GM21367 (cell line): ENCODE results near the gene NDUFA8.

ENCODE experiments used
- ATAC-seq: cut with Tn5 transposase; IDR thresholded peaks from one replicate; pipeline ENCODE4 v1.9.1; 2021; ENCODE audit not compliant: unreplicated experiment

The NDUFA8 gene

DNA sequence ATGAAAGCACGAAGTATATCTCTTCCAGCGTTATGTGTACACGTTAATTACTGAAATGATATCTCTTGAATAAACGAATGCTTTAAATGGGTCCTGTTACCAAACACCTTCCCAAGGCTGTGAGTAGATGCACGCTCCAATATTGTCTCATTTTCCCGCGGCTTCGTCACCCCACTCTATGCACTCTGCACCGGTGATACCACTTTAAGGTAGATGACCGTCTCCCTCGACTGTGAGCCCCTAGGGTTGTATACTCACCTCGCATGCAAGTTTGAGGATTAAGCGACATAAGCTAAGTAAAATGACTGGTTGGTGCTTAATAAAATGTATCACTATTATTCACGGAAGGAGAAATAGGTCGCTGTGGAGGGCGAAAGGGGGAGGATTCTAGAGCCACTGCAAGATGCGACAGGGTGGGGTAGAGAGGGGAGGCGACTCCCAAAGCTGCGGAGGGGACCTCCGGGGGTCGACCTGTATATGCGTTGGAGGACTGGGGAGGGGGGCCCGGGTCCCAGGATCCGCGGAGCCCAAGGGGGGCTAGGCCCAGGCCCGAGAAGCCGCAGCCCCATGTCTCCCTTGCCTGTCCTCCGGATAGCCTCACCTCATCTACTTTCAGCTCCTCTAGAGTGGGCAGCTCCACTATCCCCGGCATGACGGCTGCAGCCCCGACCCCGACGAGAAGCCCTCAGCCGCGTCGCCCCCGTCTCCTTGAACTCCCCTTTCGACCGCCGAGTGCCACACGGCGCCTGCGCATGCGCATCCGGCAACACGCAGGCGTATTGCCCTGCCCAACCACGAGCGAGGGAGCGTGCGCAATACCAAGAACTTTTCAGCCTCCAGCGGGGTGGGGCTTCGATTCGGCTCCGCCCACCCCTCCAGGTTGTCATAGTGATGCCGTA, at the start of gene NDUFA8, which contains the start of gene MORN5:
Gene NDUFA8, minus strand, starts transcription at position 754 of the 899 bp plus-strand sequence. Its CDS starts 102 bp downstream, at position 652.
Gene MORN5, plus strand, starts transcription at position 883 of the 899 bp plus-strand sequence. CDS start 65 bp downstream, outside the sequence.
- ATAC-seq, result peak; percentile 89

DNA sequence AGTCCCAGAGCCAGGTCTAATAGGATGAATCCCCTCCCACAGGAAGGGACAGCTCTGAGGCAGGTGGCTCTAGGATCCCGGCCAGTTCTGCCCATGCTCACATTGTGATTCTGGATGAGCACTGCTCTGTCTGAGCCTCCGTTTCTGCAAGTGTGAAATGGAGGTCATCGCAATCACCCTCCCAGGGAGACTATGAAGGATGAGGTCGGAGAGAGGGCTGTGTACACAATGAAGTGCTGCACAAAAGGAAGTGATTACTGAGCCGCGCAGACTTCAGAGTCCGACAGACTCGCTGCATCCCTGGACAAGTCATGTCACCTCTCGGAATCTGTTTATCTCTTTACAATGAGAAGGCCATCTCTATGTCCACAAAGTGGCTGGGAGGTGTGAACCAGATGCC, 47.5 kb upstream of the NDUFA8 start:
- no peak for ATAC-seq

DNA sequence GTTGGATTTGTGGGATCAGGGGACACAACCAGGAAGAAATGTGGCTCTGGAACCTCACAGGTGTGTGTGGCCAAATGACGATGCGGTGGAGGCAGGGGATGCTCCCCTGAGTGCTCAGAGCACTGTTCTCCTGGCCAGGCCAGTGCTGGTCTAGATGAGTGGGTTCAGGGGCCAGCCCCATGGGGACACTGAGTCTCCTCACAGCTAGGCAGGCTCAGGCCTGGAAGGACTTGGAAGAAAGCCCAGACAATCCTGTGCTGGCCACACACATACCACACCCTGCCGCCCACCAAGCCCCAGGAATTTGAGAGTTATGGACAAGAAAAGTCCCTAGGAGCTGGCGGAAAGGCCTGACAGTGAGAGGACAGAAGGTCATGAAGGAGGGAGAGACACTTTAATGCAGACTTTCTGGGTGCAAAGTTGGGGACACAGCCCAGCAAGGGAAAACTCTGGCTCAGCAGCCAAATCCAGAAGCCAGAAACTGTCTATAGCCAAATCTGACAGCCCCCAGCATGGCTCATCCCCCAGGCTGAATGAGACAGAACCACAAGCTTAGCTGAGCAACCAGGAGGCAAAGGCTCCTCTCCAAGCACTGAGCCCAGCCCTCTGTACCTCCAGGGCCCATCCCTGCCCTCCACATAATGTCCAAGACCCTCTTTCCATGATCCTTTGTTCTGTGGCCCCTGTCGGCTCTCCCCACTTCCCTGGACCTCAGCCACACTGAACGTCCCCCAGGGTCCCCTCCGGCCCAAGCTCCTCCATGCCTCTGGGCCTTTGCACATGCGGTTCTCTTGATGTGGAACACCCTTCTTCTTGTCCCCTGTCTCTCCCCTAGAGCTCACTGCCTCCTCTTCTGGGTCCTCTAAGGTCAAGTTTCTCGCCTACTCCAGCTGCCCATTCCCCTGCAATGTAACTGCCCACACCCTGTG, 46.8 kb upstream of the NDUFA8 start:
- ATAC-seq, result no peak

DNA sequence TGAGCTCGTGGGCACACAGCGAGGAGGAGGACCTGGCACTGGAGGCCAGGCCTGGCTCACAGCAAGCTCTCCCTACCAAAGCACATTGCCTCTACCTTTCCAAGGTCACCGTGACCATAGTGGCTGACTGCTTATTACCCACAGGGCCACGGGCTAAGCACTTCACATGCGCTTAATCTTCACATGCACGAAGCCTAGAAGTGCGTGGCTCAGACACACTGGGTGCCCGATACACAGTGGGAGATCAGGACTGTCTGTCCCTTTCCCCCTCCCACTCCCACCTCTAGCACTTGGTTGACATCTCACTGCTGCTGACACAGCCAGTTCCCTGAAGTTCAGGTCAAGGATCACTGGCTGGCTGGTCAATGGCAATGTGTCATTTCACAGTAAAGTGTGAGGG, 45.6 kb upstream of the NDUFA8 start:
- ATAC-seq, result no peak

DNA sequence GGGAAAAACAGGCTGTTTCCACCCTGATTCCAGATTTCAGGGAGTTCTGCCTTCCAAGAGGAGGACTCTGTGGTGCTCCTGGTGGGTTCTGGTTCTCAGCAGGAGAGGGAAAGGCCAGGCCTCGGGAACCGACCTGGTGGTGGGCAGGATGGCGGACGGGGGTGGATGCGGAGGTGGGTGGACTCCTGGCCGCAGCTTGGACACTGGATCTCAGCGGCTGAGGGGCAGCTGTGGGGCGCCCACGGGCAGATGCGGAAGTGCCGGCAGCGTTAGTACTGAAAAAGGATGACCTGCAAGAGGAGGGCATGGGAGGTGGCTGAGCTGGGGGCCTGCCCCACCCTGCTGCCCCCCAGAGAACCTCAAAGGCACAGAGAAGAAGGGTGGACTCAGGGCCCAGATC, 44.9 kb upstream of the NDUFA8 start:
- ATAC-seq, result no peak

DNA sequence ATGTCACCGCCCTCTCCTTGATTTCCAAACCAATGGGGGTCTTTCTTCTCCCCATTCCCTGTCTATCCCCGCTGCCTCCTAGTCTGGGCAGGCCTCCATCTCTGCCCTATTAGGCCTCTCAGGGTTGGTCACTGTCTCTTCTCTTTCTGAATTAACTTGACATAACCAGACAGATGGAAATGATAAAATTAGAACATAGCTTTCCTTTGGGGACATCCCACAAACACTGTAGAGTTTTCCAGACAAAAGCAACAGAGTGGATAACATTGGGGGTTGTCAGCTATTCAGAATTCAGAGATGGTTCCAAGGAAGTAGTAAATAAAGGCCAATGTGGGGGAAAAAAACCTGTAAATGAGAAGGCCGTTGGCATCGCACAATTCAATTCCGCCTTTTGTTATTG, 44.5 kb upstream of the NDUFA8 start:
- no peak for ATAC-seq

DNA sequence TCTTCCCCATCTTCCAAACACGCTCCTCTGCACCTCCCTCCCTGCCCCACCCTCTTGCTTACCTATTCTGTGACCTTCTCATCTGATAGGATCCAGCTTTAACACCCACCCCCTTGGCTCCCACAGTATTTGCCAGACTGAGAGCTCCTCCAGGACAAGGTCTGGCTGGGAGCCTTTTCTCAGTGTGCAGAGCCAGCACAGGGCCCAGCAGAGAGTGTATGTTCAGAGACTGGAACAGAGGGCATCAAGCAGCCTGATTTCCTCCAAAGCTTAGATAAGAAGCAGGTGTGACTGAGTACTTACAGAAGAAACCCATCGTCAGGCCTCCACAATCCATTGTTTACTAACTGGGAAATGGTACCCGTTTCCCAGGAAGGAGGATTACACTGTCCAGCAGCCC, 42.5 kb upstream of the NDUFA8 start:
- ATAC-seq, result no peak

DNA sequence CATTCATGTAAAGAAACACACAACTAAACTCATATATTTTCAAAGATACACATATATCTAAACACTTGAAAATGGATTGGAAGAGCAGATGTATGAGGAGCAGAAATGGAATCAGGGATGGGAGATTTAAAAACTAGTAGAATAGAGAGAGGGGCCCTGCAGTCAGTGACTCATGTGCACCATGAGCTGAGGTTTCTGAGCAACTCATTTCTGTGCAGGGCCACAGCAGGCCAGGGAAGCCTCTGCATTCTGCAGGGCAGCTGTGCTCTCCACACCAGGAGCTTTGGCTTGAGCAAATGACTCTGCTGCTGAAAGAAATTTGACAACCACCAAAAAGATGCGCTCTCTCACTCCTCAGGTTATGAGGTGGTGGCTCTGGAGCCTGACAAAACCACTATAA, 42.1 kb upstream of the NDUFA8 start:
- no peak for ATAC-seq

DNA sequence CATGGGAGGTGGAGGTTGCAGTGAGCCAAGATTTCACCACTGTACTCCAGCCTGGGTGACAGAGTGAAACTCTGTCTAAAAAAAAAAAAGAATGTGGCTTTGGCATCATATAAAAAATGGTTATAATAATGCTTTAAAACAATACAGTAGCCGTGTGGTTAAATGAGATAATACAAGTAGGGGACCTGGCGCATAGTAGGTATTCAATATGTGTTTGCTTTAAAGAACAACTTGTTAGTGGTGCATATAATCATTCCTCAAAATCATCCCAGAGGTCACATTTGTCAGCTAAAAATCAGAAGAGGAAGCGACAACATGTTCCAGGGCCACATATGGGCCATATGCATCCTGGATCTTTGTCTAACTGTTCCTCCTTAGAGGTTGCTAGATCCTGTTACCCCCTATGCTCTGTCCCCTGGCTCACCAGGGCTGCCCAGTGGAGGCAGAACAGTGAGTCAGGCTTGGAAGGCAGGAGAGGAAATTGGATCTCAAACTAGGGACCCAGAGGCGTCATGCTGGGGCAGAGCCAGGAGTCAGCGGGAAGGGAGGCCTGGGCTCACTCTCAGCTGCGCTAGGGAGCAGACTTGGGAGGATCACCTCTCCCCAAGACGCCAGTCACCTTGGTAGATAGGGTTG, 41.5 kb upstream of the NDUFA8 start:
- ATAC-seq, result no peak

DNA sequence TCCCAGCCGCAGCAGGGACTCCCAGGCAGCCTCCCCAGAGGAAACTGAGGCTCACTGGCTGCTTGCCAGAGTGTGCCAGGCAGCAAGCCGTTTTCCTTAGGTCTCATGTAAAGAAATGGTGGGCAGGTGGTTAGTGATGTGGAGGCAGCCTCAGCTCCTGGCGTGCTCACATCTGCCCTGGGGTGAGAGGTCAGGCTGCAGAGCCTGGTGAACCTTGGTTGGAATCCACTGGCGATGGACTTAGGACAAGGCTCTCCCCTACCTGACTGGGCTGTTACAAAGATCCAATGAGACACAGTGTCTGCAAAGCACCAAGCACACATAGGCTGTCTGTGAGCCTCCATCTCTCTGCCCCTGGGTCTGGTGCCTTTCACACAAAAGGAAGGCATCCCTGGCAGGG, 38.3 kb upstream of the NDUFA8 start:
- no peak for ATAC-seq

DNA sequence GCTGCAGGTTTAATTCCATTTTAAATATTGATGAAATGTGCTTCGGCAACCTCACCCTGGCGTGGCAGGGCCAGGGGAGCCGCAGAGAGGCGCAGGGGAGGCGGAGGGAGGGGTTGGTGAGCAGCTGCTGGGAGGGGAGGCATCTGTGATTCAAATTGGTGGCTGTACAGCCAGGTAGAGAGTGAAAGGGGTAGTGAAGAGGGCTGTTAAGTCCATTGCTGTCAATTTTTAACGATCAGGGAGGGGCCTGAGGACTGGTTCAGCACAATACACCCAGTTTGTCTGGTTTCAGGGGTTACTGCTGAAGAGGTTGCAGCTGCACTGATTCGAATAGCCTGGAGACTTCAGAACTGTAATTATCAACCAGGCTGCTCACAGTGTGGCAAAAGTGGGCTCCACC, 37.8 kb upstream of the NDUFA8 start:
- ATAC-seq, result no peak

DNA sequence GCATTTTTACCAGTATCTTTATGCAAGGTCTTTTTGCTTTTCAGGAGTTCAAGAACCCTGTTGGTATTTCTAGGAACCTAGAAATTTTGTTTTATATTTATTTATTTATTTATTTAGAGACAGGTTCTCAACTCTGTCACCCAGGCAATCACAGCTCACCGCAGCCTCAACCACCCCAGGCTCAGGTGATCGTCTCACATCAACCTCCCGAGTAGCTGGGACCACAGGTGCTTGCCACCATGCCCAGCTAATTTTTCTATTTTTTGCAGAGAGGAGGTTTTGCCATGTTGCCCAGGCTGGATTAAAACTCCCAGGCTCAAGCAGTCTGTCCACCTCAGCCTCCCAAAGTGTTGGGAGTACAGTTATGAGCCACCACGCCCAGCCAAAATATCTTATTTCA, 36.3 kb upstream of the NDUFA8 start:
- ATAC-seq, result no peak

DNA sequence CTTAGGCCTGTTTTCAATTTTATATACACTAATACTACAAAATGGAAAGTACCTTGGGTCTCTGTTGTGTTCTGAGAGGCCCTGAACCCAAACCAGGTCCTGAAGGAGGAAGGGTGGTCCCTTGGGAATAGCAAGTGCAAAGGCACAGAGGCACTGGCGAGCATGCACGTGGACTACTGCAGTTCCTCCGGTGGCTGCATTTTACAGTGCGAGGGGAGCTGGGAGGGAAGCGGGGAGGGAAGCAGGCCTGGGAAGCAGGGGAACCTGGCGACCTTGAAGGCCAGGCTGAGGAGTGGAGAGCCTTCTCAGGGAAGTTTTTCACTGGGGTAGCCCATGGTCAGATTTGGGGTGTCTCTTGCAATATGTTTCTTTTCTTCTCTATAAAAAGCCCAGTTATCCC, 34.1 kb upstream of the NDUFA8 start:
- no peak for ATAC-seq

DNA sequence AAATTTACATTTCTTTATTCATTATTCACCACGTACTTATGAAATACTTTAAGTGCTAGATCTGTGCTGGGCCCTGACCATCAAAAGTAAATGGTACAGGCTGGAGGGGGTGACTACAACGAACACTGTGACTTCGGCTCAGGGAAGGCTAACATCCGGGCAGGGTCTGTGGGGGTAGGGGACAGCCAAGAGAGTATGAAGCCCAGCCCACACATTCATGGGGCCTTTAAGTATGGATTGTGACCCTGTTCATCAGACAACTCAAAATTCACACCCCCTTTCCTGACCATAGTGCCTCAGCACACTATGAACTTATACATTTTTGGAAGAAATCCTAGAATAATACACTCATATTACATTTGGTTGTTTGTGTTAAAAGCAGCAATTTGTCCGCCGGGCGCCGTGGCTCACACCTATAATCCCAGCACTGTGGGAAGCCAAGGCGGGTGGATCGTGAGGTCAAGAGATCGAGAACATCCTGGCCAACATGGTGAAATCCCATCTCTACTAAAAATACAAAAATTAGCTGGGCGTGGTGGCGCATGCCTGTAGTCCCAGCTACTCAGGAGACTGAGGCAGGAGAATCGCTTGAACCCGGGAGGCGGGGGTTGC, 33.4 kb upstream of the NDUFA8 start:
- no peak for ATAC-seq

DNA sequence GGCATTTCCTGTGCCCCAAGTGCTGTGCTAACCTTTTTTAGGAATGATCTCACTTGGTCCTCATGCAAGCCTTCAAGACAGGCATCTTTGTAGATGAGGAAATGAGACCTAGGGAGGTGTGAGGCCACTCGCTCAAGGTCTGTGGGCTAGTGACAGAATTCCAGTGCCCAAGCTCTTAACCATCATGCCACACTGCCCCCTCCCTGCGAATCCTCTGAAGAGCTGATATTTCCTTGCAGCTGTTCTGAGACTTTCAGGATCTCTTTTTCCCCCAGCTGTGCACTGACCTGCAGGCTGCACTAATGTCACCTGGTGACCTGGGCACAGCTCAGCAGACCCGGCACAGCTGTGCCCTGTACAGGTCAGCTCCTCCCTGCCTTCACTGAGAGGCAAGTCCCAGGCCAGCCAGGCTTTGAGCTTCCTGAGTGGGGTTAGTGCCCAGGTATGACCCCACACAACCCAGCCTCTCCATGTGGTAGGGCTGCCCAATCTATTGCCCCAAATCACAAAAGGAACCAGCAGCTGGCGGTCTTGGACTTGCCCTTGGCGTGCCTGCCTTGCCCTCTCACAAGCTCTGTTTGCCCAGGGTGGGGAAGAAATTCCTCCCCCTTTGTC, 32.8 kb upstream of the NDUFA8 start:
- no peak for ATAC-seq

DNA sequence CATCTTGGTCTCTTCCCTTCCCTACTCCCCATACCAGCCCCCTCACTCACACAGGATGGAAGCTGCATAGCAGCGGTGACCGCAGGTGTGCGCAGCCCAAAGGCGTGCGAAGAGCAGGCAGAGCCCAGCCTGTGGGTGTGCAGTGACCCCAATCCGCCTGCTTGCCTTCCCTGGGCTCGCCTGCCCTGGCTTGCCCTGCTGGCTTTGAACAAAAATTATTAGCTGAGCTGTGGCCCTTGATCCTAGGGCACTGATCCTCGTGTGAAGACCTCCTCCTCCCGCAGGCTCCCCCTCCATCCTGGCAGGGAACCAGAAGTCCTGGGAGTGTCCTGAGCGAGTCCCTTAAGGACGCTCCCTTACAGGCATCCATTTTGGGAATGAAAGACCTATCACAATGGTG, 32.0 kb upstream of the NDUFA8 start:
- no peak for ATAC-seq

DNA sequence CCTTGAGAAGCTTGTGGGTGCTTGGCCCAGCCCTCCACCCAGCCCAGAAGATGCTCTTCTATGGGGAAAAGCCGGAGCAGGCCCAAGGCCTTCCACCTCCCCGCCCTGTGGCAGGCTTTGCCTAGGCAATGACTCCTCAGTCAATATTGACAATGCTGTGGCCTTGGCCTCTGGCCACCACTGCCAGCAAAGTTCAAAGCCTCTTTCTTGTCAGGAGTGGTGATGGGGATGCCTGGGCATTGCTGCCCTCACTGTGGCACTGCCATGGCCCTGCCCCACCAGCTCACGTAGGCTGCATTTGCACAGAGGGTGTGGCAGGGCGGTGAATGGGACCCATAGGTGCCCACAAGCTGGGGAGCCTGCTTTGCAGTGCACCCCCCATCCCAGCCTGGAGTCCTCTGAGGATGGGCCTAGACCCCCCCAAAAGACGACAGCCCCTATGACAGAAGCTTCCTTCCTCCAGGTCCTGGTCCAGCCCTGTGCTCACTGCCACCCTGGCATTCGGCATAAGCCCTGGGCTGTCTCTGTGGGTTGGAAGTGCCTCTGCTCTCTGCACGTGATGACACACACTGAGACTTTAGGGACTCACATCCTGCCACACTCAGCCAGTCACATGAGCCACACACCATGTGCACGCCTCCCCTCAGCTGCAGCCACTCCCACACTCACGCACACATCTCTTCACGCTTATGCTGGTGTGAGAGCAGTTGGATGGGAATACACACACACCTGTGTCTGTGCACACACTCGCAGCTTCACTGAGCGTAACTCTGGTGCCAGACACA, 31.2 kb upstream of the NDUFA8 start:
- ATAC-seq, result no peak

DNA sequence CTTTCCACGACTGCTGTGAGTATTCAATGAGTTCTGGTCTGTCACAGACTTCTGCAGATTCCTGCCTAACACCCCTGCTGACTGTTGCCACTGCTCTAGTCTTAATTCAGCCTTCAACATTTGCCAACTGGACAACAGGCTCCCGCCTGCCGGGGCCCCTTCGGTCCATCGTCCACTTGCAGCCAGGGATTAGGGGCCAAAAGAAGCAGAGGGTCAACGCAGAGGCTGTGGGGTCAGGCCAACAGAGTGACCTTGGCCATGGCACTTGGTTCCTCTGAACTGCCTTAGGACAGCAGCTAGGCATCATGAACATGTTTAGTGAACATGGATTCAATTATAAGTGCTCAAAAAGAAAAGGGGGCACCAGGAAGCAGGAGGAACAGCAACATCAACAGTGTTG, 28.8 kb upstream of the NDUFA8 start:
- no peak for ATAC-seq

DNA sequence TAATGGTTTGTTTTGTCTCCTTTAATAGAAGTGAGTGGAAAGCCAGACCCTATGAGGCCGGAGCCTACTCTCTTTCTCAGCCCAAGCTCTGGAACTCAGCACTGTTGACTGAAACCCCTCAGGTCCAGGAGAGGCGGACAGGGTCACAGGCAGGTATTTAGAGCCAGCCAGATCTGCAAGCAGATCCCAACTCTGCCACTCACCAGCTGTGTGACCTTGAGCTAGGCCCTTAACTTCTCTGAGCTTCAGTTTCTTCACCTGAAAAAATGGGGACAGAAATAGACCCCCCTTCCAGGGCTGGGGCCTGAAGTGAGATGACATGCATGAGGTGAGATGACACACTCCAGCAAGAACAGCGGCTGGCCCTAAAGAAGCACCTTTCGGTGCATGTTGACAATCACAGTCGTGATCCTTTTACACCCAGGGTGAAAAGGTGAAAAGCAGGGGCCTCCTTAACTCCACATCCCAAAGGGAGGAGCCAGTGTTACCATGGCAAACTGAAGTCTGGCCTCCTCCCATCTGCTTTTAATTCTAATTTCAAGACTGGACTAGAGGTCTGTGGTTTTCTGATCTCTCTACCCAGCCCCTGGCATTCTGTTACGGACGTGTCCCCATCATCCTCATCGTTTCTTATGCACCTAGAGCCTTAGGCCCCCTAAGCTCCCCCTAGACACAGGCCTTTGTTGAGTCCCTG, 27.3 kb upstream of the NDUFA8 start:
- ATAC-seq, result no peak
